B cell (primary cell): Measurements from ENCODE around the gene MBTD1. TPM values are rescaled to one million over a fixed set of nuclear protein-coding genes. Genes with fewer than 3 reads are reported as not detected.
A peak's percentile ranks its signal among the peaks of the same experiment; 100 is the strongest.

ENCODE experiments used
- ATAC-seq: fragments of 200-7000 bp; cut with Tn5 transposase; one replicate; pipeline ENCODE4 v1.10.0; 2021; ENCODE audit warnings: low read depth, mild to moderate bottlenecking, moderate number of reproducible peaks, moderate library complexity
- CTCF ChIA-PET: fragments of 350-600 bp; sonication (Branson Sonifier 250); formaldehyde crosslinking; loops from one replicate; lab custom pipeline; 2021; ENCODE audit warnings: antibody characterized with exemption, inconsistent platforms; lab: Charles Lee
- POLR2A ChIA-PET: fragments of 350-600 bp; sonication (Branson Sonifier 250); formaldehyde crosslinking; loops from one replicate; lab custom pipeline; 2021; ENCODE audit warnings: antibody characterized with exemption; lab: Charles Lee
- DNase-seq: peaks from one replicate; pipeline ENCODE4 v3.0.0; 2013
- H2AFZ ChIP-seq: 2 replicates; pipeline ENCODE4 v1.6.1; 2012; ENCODE audit warnings: mild to moderate bottlenecking, low read depth, low read length; ENCODE audit not compliant: insufficient read depth, poor library complexity, severe bottlenecking
- H3K27ac ChIP-seq, 2 donors: 1 replicate in 1 of 2; 2 replicates in 1 of 2; pipeline ENCODE4 v1.5.1; 2012 to 2013; ENCODE audit warnings: low read length in 2 of 2, mild to moderate bottlenecking in 2 of 2, moderate library complexity in 1 of 2
- H3K27me3 ChIP-seq, 4 experiments: fragments of 200-600 bp in 1 of 4; sonication (generic) in 1 of 4; replicated peaks in 1 of 4; 1 replicate in 2 of 4; 2 replicates in 2 of 4; pipeline versions ENCODE4 v1.6.1 to v1.7.0; 2013 to 2016; ENCODE audit warnings: low read length in 3 of 4, mild to moderate bottlenecking in 2 of 4, mixed read lengths in 1 of 4, moderate library complexity in 1 of 4; ENCODE audit not compliant: insufficient read depth in 4 of 4, control insufficient read depth in 3 of 4; ENCODE audit errors: control extremely low read depth in 1 of 4
- H3K36me3 ChIP-seq, 2 experiments: replicated peaks in 1 of 2; 1 replicate in 1 of 2; 2 replicates in 1 of 2; pipeline versions ENCODE4 v1.6.1 to v1.7.1; 2013; ENCODE audit warnings: low read length in 1 of 2; ENCODE audit not compliant: insufficient read depth in 2 of 2, control insufficient read depth in 1 of 2; ENCODE audit errors: control extremely low read depth in 1 of 2, extremely low read depth in 1 of 2
- H3K4me1 ChIP-seq, 2 donors: fragments of 200-600 bp in 1 of 2; sonication (generic) in 1 of 2; 1 replicate in 1 of 2; 2 replicates in 1 of 2; pipeline versions ENCODE4 v1.5.1 to v1.6.1; 2013 to 2017; ENCODE audit warnings: low read length in 2 of 2; ENCODE audit not compliant: control insufficient read depth in 2 of 2, insufficient read depth in 2 of 2
- H3K4me2 ChIP-seq: replicated peaks from 2 replicates; pipeline ENCODE3; 2012; ENCODE audit warnings: mild to moderate bottlenecking, low read depth, low read length; ENCODE audit not compliant: poor library complexity, severe bottlenecking
- H3K4me3 ChIP-seq, 5 experiments: fragments of 200-600 bp in 1 of 5; sonication (generic) in 1 of 5; 1 replicate in 3 of 5; 2 replicates in 2 of 5; pipeline versions ENCODE4 v1.5.1 to v1.7.0; 2011 to 2016; ENCODE audit warnings: low read length in 4 of 5, mild to moderate bottlenecking in 4 of 5, low read depth in 2 of 5, control low read depth in 1 of 5, moderate library complexity in 1 of 5; ENCODE audit not compliant: insufficient read depth in 1 of 5; ENCODE audit errors: control extremely low read depth in 1 of 5, extremely low read depth in 1 of 5
- H3K79me2 ChIP-seq: fragments of 200-600 bp; sonication (generic); one replicate; pipeline ENCODE4 v1.6.0; 2016; ENCODE audit warnings: low read length; ENCODE audit not compliant: control insufficient read depth, insufficient read depth
- H3K9ac ChIP-seq: fragments of 200-600 bp; sonication (generic); 2 replicates; pipeline ENCODE4 v1.6.1; 2017; ENCODE audit warnings: mild to moderate bottlenecking, low read length, moderate library complexity
- H3K9me3 ChIP-seq, 3 donors: one replicate each; pipeline versions ENCODE4 v1.6.1 to v1.7.1; 2013; ENCODE audit warnings: low read length in 2 of 3; ENCODE audit not compliant: control insufficient read depth in 2 of 3, insufficient read depth in 1 of 3; ENCODE audit errors: control extremely low read depth in 1 of 3
- H4K20me1 ChIP-seq: 2 replicates; pipeline ENCODE4 v1.6.0; 2012; ENCODE audit warnings: mild to moderate bottlenecking, low read length; ENCODE audit not compliant: insufficient read depth, control insufficient read depth, poor library complexity, severe bottlenecking
- H3K27ac Mint-ChIP-seq: one replicate; pipeline ENCODE4 v1.8.0; 2021; ENCODE audit warnings: mixed read lengths
- H3K27me3 Mint-ChIP-seq: one replicate; pipeline ENCODE4 v1.8.0; 2021; ENCODE audit warnings: mixed read lengths
- H3K4me1 Mint-ChIP-seq: one replicate; pipeline ENCODE4 v1.8.0; 2021; ENCODE audit warnings: mixed read lengths
- H3K4me3 Mint-ChIP-seq: one replicate; pipeline ENCODE4 v1.8.0; 2021; ENCODE audit warnings: mixed read lengths
- H3K9me3 Mint-ChIP-seq: one replicate; pipeline ENCODE4 v1.8.0; 2022; ENCODE audit warnings: mixed read lengths; ENCODE audit not compliant: insufficient read depth
- CTCF ChIP-seq: fragments of 200-600 bp; IDR thresholded peaks from one replicate; pipeline ENCODE4 v1.8.0; 2022; ENCODE audit warnings: antibody characterized with exemption, mild to moderate bottlenecking
- EZH2 ChIP-seq: IDR thresholded peaks from 2 replicates; pipeline ENCODE4 v1.6.1; 2012; ENCODE audit warnings: borderline replicate concordance, low read depth, mild to moderate bottlenecking, moderate library complexity, low read length; ENCODE audit not compliant: insufficient read depth, poor library complexity, severe bottlenecking
- WGBS: methylation state at CpG from one replicate; pipeline ENCODE4 v1.1.5; 2013; ENCODE audit warnings: missing lambda C conversion rate; ENCODE audit not compliant: insufficient coverage; 5-methylcytosine and 5-hydroxymethylcytosine counted together
- intact Hi-C: fragments of 100-400 bp; cut with micrococcal nuclease; formaldehyde crosslinking; loops from one replicate; pipeline ENCODE4 v1.10.0; 2022
- polyA plus RNA-seq: library from polyadenylated mRNA; depleted of rRNA; stranded (reverse); fragments of >200 nt; gene quantifications from 2 replicates; pipeline ENCODE4 v1.2.3, GENCODE V29; 2012
- total RNA-seq, 2 donors: library from RNA; stranded (reverse); fragments of 120-200 nt in 1 of 2; gene quantifications; 1 replicate in 1 of 2; 2 replicates in 1 of 2; pipeline versions ENCODE4 v1.2.3 to v1.2.4, GENCODE V29; 2013 to 2022

The MBTD1 gene
- total and polyA plus RNA-seq, 2 donors (not counting 1 experiment from before 2014, with no cell fraction given) = 9.6 to 39.7 TPM

- Histone ChIP-seq H3K9ac (peak overlapping the region; percentile 80), H3K36me3 (peaks cover 3 to 27% of the 10 kb centered on the region in 2 experiments), H3K4me2 (peak overlapping the region; percentile 94), H3K4me1 (peaks cover 9 to 22% of the 10 kb centered on the region in 2 donors), H4K20me1 (no peaks in the 10 kb centered on the region), H3K9me3 (no peaks in the 10 kb centered on the region), H3K79me2 (no peaks in the 10 kb centered on the region), H2AFZ (peak overlapping the region; percentile 94), H3K4me3 (peak overlapping the region; percentile 57 to 83 (median 74)), H3K27me3 (no peaks in the 10 kb centered on the region), H3K27ac (peak overlapping the region; percentile 46 to 77)
- TF ChIP-seq CTCF (no peak), EZH2 (no peak)
- DNase-seq (no peak), ATAC-seq (peak; percentile 28)
- intact Hi-C loops = loop anchor here (1.0 to 5.0 kb wide), 6 partner anchors 12 to 618 kb away; partner anchors contain the start of genes ANKRD40, MBTD1, NME1 and SPAG9
- Mint-ChIP-seq H3K4me3 (peak overlapping the region; percentile 97), H3K9me3 (no peaks in the 10 kb centered on the region), H3K27ac (peak overlapping the region; percentile 99), H3K27me3 (no peaks in the 10 kb centered on the region), H3K4me1 (peaks cover 16% of the 10 kb centered on the region)
- WGBS = 19% methylated on average over 21 of the region's 21 CpGs
- POLR2A ChIA-PET = interaction anchor here (0.5 to 2.0 kb wide), 6 partner anchors 10 to 744 kb away, joined by 3 to 20 read pairs (median 4); partner anchors contain the start of genes NME1 and TOB1
- CTCF ChIA-PET = interaction anchor here (1.1 to 5.2 kb wide), 4 partner anchors 11 to 167 kb away, joined by 3 to 32 read pairs (median 8); partner anchors contain the start of gene NME1
These were observed 94.1 kb downstream of the MBTD1 start for GRCh38 chr17:51165680-51166197.
